ENCODE measurements around the gene N4BP2L2.

The N4BP2L2 gene

GRCh38 chr13:32390484-32390883, 148.1 kb downstream of the N4BP2L2 start:
- H3K4me3 ChIP-seq = no peak overlapping the region
- H3K27ac ChIP-seq = no peak overlapping the region

- H3K27ac ChIP-seq = no peak overlapping the region
- H3K4me3 ChIP-seq = no peak overlapping the region
Observed at GRCh38 chr13:32390048-32390447, 148.5 kb downstream of the N4BP2L2 start.

- H3K4me3 ChIP-seq = no peak overlapping the region
- H3K27ac ChIP-seq = no peak overlapping the region
Observed at GRCh38 chr13:32385410-32385809, 153.2 kb downstream of the N4BP2L2 start.

GRCh38 chr13:32384702-32385101, 153.9 kb downstream of the N4BP2L2 start:
- no peak overlapping the region for H3K27ac ChIP-seq
- no peak overlapping the region for H3K4me3 ChIP-seq

GRCh38 chr13:32383836-32384618, 154.6 kb downstream of the N4BP2L2 start:
- Histone ChIP-seq H3K4me3 (no peak overlapping the region), H3K27ac (no peak overlapping the region)

Measured in skin epidermis (tissue), 12 donors.